Spleen (tissue), 11 donors: Measurements from ENCODE around the gene ICAM1. TPM values are rescaled to one million over a fixed set of nuclear protein-coding genes. Genes with fewer than 3 reads are reported as not detected.
A peak's percentile ranks its signal among the peaks of the same experiment; 100 is the strongest.

ENCODE experiments used
- DNase-seq: peaks from one replicate; pipeline ENCODE4 v3.0.0-alpha.2; 2020
- H3K27ac ChIP-seq, 8 donors: fragments of 200-600 bp; sonication (generic) in 7 of 8; 1 replicate in 4 of 8; 2 replicates in 4 of 8; pipeline versions ENCODE4 v1.5.0 to v1.8.0; 2016 to 2021; ENCODE audit warnings: inconsistent platforms in 4 of 8, mild to moderate bottlenecking in 4 of 8, moderate library complexity in 1 of 8
- H3K27me3 ChIP-seq, 7 donors: fragments of 200-600 bp; sonication (generic) in 6 of 7; replicated peaks in 1 of 7; 1 replicate in 4 of 7; 2 replicates in 3 of 7; pipeline versions ENCODE4 v1.5.0 to v1.8.0; 2016 to 2021; ENCODE audit warnings: inconsistent platforms in 3 of 7, mild to moderate bottlenecking in 1 of 7
- H3K36me3 ChIP-seq, 6 donors: fragments of 200-600 bp; sonication (generic) in 5 of 6; 1 replicate in 4 of 6; 2 replicates in 2 of 6; pipeline versions ENCODE4 v1.5.0 to v1.8.0; 2016 to 2021; ENCODE audit warnings: inconsistent platforms in 2 of 6
- H3K4me1 ChIP-seq, 6 donors: fragments of 200-600 bp; sonication (generic) in 5 of 6; 1 replicate in 3 of 6; 2 replicates in 3 of 6; pipeline versions ENCODE4 v1.5.0 to v1.8.0; 2016 to 2021; ENCODE audit warnings: inconsistent platforms in 3 of 6
- H3K4me3 ChIP-seq, 8 donors: fragments of 200-600 bp; sonication (generic) in 7 of 8; 1 replicate in 4 of 8; 2 replicates in 4 of 8; pipeline versions ENCODE4 v1.5.0 to v1.8.0; 2016 to 2021; ENCODE audit warnings: inconsistent platforms in 4 of 8, mild to moderate bottlenecking in 4 of 8, moderate library complexity in 2 of 8
- H3K9me3 ChIP-seq, 8 donors: fragments of 200-600 bp; sonication (generic) in 7 of 8; 1 replicate in 4 of 8; 2 replicates in 4 of 8; pipeline versions ENCODE4 v1.5.0 to v1.8.0; 2016 to 2021; ENCODE audit warnings: inconsistent platforms in 4 of 8
- POLR2A ChIP-seq, 3 donors: fragments of 450-650 bp; IDR thresholded peaks; one replicate each; pipeline ENCODE4 v1.5.1; 2017; ENCODE audit warnings: antibody characterized with exemption in 3 of 3, mild to moderate bottlenecking in 1 of 3
- POLR2AphosphoS5 ChIP-seq, 3 donors: sonication (generic); formaldehyde crosslinking; IDR thresholded peaks; one replicate each; pipeline ENCODE4 v1.5.1; 2017; ENCODE audit warnings: antibody characterized with exemption in 3 of 3
- WGBS, 5 donors: extraction: QIAGEN DNeasy Blood & Tissue Kit in 3 of 5; methylation state at CpG; one replicate each; pipeline versions ENCODE4 v1.1.5 to v1.1.7; 2013 to 2018; 5-methylcytosine and 5-hydroxymethylcytosine counted together
- intact Hi-C: fragments of 100-400 bp; cut with DNase I; formaldehyde crosslinking; loops from one replicate; pipeline ENCODE4 v1.15.0; 2023; ENCODE audit warnings: low total_unique reads
- polyA plus RNA-seq, 3 donors: library from polyadenylated mRNA; stranded (reverse); fragments of 200-250 nt; gene quantifications; one replicate each; pipeline ENCODE4 v1.2.1, GENCODE V29; 2013
- total RNA-seq, 7 donors: library from RNA; depleted of rRNA in 3 of 7; stranded (reverse); fragments of >200 nt in 3 of 7; fragmentation: NEBNext Ultra II Directional in 4 of 7; extraction: Animal tissue kit (Norgen Biotek cat#: 25700) in 4 of 7; gene quantifications; one replicate each; pipeline versions ENCODE4 v1.1.0 to v1.2.1, GENCODE V29; 2016 to 2021
- TF ChIP-seq, protein P1 (sequence below), 11 experiments: fragments of 200-600 bp in 7 of 11; fragments of 450-650 bp in 4 of 11; sonication (generic) in 4 of 11; IDR thresholded peaks in 8 of 11; conservative IDR thresholded peaks in 3 of 11; 1 replicate in 7 of 11; 2 replicates in 4 of 11; pipeline versions ENCODE4 v1.4.0 to v1.8.0; 2016 to 2021; ENCODE audit warnings: antibody characterized with exemption in 11 of 11, inconsistent platforms in 4 of 11, mild to moderate bottlenecking in 1 of 11
- donor health status: healthy with polysubstance abuse.
- donor health status: DM: no; HTN: no; CAD: no; lungs with moderate emphysema.
- donor health status: DM: no; HTN: no; CAD: no.
- donor health status: Bipolar disorder and iron deficiency.
- donor health status: healthy.
- donor health status: DM: no; HTN: no; CAD: no.
- donor health status: DM: yes; HTN: yes; CAD: no.

The ICAM1 gene
- total and polyA plus RNA-seq, 10 donors = 12.8 to 163 (median 98.2) TPM

DNA sequence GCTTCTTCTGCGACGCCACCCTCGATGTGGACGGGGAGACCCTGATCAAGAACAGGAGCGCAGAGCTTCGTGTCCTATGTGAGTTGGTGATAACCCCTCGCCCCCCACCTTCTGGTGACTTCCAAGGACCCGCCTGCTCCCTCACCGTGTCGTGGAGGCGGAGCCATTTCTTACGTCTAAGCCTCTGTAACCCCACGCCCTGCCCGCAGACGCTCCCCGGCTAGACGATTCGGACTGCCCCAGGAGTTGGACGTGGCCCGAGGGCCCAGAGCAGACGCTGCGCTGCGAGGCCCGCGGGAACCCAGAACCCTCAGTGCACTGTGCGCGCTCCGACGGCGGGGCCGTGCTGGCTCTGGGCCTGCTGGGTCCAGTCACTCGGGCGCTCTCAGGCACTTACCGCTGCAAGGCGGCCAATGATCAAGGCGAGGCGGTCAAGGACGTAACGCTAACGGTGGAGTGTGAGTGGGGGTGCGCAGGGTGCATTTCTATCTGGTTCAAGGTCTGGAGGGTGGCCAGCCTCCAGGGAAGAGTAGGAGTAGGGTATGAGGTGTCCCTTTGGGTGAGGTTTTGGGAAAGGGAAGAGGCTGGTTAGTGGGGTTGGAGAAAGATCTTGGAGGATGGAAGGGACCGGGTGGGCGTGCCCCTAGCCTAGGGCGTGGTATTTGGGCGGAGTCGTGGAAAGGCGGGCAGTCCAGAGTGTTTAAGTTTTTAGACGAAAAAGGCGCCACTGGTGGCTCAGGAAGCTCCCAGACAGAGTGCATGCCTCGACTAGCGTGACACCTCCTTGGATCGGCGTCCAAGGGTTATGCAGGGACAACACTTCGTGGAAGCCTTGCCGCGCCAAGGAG is 22.1 kb downstream of the ICAM1 start:
- 17 to 35% (median 27%) methylated on average over 30 to 56 of the region's 56 CpGs for WGBS, 5 donors
- TF ChIP-seq POLR2AphosphoS5 (IDR thresholded peaks at IDR 0.05) = peak in 1 of 3 donors; percentile 11
- TF ChIP-seq, protein P1, sequence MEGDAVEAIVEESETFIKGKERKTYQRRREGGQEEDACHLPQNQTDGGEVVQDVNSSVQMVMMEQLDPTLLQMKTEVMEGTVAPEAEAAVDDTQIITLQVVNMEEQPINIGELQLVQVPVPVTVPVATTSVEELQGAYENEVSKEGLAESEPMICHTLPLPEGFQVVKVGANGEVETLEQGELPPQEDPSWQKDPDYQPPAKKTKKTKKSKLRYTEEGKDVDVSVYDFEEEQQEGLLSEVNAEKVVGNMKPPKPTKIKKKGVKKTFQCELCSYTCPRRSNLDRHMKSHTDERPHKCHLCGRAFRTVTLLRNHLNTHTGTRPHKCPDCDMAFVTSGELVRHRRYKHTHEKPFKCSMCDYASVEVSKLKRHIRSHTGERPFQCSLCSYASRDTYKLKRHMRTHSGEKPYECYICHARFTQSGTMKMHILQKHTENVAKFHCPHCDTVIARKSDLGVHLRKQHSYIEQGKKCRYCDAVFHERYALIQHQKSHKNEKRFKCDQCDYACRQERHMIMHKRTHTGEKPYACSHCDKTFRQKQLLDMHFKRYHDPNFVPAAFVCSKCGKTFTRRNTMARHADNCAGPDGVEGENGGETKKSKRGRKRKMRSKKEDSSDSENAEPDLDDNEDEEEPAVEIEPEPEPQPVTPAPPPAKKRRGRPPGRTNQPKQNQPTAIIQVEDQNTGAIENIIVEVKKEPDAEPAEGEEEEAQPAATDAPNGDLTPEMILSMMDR (IDR thresholded peaks at IDR 0.05 in 8 of 11, conservative IDR thresholded peaks at IDR 0.05 in 3 of 11) = no peak
- H3K4me3 ChIP-seq = peak overlapping the region in 7 of 8 donors; percentile 28 to 70 (median 44)
- intact Hi-C loops = no loop called here
- H3K9me3 ChIP-seq = no peaks in the 10 kb centered on the region
- no peak for DNase-seq
- H3K27me3 ChIP-seq = peaks cover 20 to 99% (median 90%) of the 10 kb centered on the region in 7 donors
- H3K27ac ChIP-seq = peak overlapping the region in 1 of 8 donors; percentile 4
- no peaks in the 10 kb centered on the region for H3K36me3 ChIP-seq
- peaks cover 55 to 87% (median 77%) of the 10 kb centered on the region in 6 donors for H3K4me1 ChIP-seq

DNA sequence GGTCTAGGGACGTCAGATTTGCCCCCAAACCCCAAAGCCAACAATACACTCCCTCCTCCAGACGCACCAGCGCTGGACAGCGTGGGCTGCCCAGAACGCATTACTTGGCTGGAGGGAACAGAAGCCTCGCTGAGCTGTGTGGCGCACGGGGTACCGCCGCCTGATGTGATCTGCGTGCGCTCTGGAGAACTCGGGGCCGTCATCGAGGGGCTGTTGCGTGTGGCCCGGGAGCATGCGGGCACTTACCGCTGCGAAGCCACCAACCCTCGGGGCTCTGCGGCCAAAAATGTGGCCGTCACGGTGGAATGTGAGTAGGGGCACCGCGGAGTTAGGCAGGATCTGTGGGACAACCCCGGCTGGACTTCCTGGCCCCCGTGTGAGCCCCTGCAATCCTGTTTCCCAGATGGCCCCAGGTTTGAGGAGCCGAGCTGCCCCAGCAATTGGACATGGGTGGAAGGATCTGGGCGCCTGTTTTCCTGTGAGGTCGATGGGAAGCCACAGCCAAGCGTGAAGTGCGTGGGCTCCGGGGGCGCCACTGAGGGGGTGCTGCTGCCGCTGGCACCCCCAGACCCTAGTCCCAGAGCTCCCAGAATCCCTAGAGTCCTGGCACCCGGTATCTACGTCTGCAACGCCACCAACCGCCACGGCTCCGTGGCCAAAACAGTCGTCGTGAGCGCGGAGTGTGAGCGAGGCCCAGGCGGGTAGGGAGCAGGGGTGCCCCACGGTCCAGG is 22.9 kb downstream of the ICAM1 start:
- DNase-seq = no peak
- Histone ChIP-seq H3K36me3 (no peaks in the 10 kb centered on the region), H3K27me3 (peaks cover 20 to 99% (median 82%) of the 10 kb centered on the region in 7 donors), H3K9me3 (no peaks in the 10 kb centered on the region), H3K4me3 (peak overlapping the region in 1 of 8 donors; percentile 70), H3K27ac (no peak overlapping the region), H3K4me1 (peaks cover 50 to 80% (median 69%) of the 10 kb centered on the region in 6 donors)
- TF ChIP-seq, protein P1 (IDR thresholded peaks at IDR 0.05 in 8 of 11, conservative IDR thresholded peaks at IDR 0.05 in 3 of 11) = no peak
- TF ChIP-seq POLR2A (IDR thresholded peaks at IDR 0.05) = no peak
- no peak for TF ChIP-seq POLR2AphosphoS5 (IDR thresholded peaks at IDR 0.05)
- intact Hi-C loops = no loop called here
- 16 to 32% (median 29%) methylated on average over 15 to 49 of the region's 49 CpGs for WGBS, 5 donors

DNA sequence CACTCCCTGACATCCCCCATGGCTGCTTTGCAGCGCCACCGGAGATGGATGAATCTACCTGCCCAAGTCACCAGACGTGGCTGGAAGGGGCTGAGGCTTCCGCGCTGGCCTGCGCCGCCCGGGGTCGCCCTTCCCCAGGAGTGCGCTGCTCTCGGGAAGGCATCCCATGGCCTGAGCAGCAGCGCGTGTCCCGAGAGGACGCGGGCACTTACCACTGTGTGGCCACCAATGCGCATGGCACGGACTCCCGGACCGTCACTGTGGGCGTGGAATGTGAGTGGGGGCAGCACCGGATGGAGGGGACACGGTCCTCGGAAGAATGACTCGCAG is 23.4 kb downstream of the ICAM1 start:
- H3K9me3 ChIP-seq = no peaks in the 10 kb centered on the region
- H3K36me3 ChIP-seq = no peaks in the 10 kb centered on the region
- DNase-seq = no peak
- no peak overlapping the region for H3K4me3 ChIP-seq
- no peak overlapping the region for H3K27ac ChIP-seq
- intact Hi-C loops = no loop called here
- TF ChIP-seq POLR2AphosphoS5 (IDR thresholded peaks at IDR 0.05) = peak in 1 of 3 donors; percentile 52
- TF ChIP-seq POLR2A (IDR thresholded peaks at IDR 0.05) = no peak
- TF ChIP-seq, protein P1 (IDR thresholded peaks at IDR 0.05 in 8 of 11, conservative IDR thresholded peaks at IDR 0.05 in 3 of 11) = no peak
- WGBS, 5 donors = 8 to 48% (median 27%) methylated on average over 14 to 25 of the region's 25 CpGs
- peaks cover 19 to 95% (median 76%) of the 10 kb centered on the region in 7 donors for H3K27me3 ChIP-seq
- H3K4me1 ChIP-seq = peaks cover 45 to 76% (median 64%) of the 10 kb centered on the region in 6 donors
